Activated CD8-positive, alpha-beta memory T cell treated with anti-CD3 and anti-CD28 coated beads for 24 hours (primary cell): ENCODE measurements around the gene NEK1.

Experiments
- DNase-seq: peaks from one replicate; pipeline ENCODE4 v3.0.0-alpha.2; 2020

Gene NEK1

DNA sequence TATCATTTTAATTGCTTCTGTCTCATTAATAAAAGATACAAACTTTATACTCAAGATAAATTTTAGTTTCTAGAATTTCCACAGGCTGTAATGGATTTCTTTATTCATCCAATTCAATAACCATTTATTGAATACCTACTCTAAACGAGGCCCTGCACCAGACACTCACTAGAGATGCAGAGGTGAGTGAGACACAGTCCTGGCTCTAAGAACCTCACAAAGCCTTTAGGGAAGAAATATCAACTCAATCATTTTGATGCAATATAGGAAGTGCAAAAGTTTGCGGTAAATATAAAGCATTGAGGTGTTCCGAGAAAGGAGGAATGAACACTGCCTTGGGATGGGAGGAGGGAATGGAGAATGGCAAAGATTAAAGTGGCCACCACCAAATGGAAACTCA, 260.0 kb downstream of the NEK1 start:
- DNase-seq: no peak

DNA sequence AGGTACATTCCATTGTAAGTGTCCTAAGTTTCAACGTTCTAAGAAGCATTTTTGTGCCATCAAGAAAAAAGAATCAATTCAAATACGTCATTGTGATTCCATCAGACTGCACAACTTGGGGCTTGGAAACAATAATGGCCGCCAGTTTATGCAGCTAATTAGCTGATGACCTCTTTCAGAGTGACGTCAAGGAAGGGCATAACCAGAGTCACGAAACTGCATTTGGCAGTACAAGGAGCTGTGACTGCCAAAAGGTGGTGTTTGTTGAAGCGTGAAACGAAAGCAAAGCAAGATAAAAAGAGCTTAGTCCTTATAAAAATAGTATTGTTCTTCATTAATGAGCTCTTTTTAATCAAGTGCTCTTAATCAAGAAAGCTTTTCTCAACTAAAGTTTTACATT, 260.5 kb downstream of the NEK1 start:
- no peak for DNase-seq

DNA sequence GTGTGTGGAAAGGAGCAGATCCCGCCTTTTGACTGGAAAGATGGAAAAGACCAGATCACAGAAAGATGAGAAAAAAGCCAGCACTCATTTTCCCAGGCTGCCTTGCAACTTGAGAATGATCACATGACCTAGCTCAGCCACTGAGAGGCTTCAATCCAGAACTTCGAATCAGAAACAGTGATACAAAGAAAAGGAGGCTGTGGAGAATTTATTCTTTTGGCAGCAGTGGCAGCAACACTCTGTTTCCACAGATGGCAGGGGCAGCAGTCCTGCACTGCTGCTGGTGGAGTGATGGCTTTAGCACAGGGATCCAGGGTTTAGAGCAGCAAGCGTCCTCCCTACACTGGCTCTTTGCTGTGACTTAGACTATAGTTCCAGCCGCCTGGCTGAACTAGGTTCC, 263.8 kb downstream of the NEK1 start:
- no peak for DNase-seq

DNA sequence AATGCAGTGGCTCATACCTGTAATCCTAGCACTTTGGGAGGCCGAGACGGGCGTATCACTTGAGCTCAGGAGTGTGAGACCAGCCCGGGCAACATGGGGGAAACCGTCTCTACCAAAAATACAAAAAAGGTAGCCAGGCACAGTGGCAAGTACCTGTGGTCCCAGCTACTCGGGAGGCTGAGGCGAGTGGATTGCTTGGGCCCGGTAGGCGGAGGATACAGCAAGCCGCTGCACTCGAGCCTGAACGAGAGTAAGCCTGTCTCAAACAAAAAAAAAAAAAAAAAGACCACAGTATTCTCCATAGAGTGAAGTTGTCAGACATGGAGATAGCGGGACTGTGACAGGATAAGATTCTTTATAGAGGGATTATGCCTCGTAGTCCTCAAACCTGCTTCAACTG, 265.5 kb downstream of the NEK1 start:
- DNase-seq: no peak

DNA sequence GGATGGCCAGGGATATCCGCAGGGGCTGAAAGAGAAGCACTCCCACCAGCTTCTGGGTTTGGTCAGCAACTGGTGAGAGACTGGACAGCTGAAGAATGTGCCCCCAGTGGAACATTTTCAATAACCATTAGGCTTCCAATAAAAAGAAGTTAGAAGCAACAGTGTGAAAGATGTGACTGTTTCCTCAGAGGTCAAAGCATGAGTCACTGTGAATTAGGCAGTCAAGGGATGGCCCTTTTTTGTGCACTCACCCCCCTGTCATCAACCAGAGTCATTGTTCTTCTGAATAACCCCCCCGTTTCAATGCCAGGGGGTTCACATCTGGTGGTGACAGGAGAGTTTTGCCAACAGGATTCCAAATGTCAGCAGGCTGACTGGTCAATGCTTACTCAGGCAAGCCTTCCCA, 267.1 kb downstream of the NEK1 start:
- DNase-seq: no peak
